ENCODE data around the gene MYBPHL. TPM values are rescaled to one million over a fixed set of nuclear protein-coding genes. Genes with fewer than 3 reads are reported as not detected.

MYBPHL gene
- total and polyA plus RNA-seq, 2 of the 13 experiments (the other 11 are each of a cell fraction or from before 2014, with no cell fraction given), result 3.7 to 3.8 TPM

DNA sequence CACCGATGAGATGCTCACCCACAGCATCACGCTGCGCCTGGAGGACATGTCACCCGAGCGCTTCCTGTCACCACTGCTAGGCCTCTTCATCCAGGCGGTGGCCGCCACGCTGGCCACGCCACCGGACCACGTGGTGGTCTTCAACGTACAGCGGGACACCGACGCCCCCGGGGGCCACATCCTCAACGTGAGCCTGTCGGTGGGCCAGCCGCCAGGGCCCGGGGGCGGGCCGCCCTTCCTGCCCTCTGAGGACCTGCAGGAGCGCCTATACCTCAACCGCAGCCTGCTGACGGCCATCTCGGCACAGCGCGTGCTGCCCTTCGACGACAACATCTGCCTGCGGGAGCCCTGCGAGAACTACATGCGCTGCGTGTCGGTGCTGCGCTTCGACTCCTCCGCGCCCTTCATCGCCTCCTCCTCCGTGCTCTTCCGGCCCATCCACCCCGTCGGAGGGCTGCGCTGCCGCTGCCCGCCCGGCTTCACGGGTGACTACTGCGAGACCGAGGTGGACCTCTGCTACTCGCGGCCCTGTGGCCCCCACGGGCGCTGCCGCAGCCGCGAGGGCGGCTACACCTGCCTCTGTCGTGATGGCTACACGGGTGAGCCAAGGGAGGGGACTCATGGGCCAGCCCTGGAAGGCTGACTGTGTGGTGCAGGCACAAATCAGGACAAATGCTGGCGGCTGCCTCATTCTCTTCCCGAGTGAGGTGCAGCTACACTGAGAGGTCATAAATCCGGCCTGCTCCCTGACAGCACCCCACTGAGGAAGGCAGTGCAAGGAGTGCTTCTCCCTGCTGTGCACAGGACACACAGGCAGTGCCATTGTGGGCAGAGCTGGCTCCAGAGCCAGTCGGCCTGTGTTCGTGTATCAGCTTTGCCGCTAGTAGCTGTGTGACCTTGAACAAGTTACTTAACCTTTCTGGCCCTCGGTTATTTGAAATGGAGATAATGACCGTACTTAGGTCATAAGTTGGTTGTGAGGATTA lies 48.0 kb downstream of the MYBPHL start:
- Histone ChIP-seq H3K9ac (ENCODE audit: insufficient read depth, low read depth, low read length) (no peak overlapping the region), H3K4me3 (replicated peaks in 1 of 3; ENCODE audit: insufficient read depth in 1 of 3, low read depth in 2 of 3, low read length in 3 of 3) (no peak overlapping the region), H3K36me3 (replicated peaks in 1 of 2; ENCODE audit: control insufficient read depth in 1 of 2, insufficient read depth in 2 of 2, low read length in 2 of 2) (peaks cover 0 to 10% of the 10 kb centered on the region in 2 experiments; a peak in 1 of 5 replicates), H2AFZ (ENCODE audit: low read length) (no peak overlapping the region), H3K4me1 (ENCODE audit: insufficient read depth, low read length) (peaks cover 25% of the 10 kb centered on the region), H4K20me1 (ENCODE audit: insufficient read depth, low read length) (no peaks in the 10 kb centered on the region), H3K4me2 (ENCODE audit: low read depth, low read length) (no peak overlapping the region), H3K9me3 (ENCODE audit: low read length) (no peaks in the 10 kb centered on the region), H3K27ac (ENCODE audit: extremely low read length, insufficient read depth, low read length) (no peak overlapping the region), H3K27me3 (ENCODE audit: control insufficient read depth in 1 of 2, insufficient read depth in 2 of 2, low read length in 2 of 2) (no peaks in the 10 kb centered on the region), H3K79me2 (ENCODE audit: insufficient read depth, low read length) (no peaks in the 10 kb centered on the region)
- CTCF ChIA-PET (ENCODE audit: low intra/inter-chr PET ratio, low total read pairs), result no interaction called here
- POLR2A ChIA-PET, result no interaction called here
- TF ChIP-seq ZNF749 (CRISPR knock-in tag; IDR thresholded peaks at IDR 0.05; ENCODE audit: borderline replicate concordance), result no peak
- TF ChIP-seq NR2F2 (IDR thresholded peaks at IDR 0.05; ENCODE audit: borderline replicate concordance, low read depth), result no peak
- TF ChIP-seq ZNF484 (CRISPR knock-in tag; IDR thresholded peaks at IDR 0.05; ENCODE audit: borderline replicate concordance, low read depth), result no peak
- TF ChIP-seq ARNTL (CRISPR knock-in tag; IDR thresholded peaks at IDR 0.05), result no peak
- TF ChIP-seq U2AF2 (IDR thresholded peaks at IDR 0.05; ENCODE audit: low read depth, low read length), result no peak
- TF ChIP-seq ZNF777 (CRISPR knock-in tag; IDR thresholded peaks at IDR 0.05), result no peak
- TF ChIP-seq ZNF768 (CRISPR knock-in tag; IDR thresholded peaks at IDR 0.05), result peak; percentile 93
- no peak for TF ChIP-seq ZFYVE20 (CRISPR knock-in tag; IDR thresholded peaks at IDR 0.05; ENCODE audit: borderline replicate concordance, low read depth)
- TF ChIP-seq RFX1 (IDR thresholded peaks at IDR 0.05), result no peak
- TF ChIP-seq, protein P1, sequence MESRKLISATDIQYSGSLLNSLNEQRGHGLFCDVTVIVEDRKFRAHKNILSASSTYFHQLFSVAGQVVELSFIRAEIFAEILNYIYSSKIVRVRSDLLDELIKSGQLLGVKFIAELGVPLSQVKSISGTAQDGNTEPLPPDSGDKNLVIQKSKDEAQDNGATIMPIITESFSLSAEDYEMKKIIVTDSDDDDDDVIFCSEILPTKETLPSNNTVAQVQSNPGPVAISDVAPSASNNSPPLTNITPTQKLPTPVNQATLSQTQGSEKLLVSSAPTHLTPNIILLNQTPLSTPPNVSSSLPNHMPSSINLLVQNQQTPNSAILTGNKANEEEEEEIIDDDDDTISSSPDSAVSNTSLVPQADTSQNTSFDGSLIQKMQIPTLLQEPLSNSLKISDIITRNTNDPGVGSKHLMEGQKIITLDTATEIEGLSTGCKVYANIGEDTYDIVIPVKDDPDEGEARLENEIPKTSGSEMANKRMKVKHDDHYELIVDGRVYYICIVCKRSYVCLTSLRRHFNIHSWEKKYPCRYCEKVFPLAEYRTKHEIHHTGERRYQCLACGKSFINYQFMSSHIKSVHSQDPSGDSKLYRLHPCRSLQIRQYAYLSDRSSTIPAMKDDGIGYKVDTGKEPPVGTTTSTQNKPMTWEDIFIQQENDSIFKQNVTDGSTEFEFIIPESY (CRISPR knock-in tag; IDR thresholded peaks at IDR 0.05), result 0 out of 2 replicates have a peak, but pooled peaks have one; percentile 17
- TF ChIP-seq ZMYM3 (CRISPR knock-in tag; IDR thresholded peaks at IDR 0.05), result no peak
- TF ChIP-seq RNF2 (conservative IDR thresholded peaks at IDR 0.05; ENCODE audit: low read depth), result no peak
- in situ Hi-C loops (cut with HindIII; ENCODE audit: extremely low pct_ligation_motif_present, low pct_unique_long_range_greater_than_20kb) (no loop called here), intact Hi-C loops (cut with micrococcal nuclease; ENCODE audit: unreplicated experiment) (no loop called here)
- WGBS (ENCODE audit: low lambda C conversion rate), result 96% methylated on average over 55 of the region's 69 CpGs
- DNase-seq (ENCODE audit: low spot score), result no peak
- no peak for FAIRE-seq
- no peak for ATAC-seq
- no TSS peak for BruUV-seq (replicated peaks)
